ENCODE results near the gene CCDC69.

GRCh38 chr5:151138114-151138513 lies 85.8 kb downstream of the CCDC69 start:
- TF ChIP-seq CTCF (IDR thresholded peaks at IDR 0.05; ENCODE audit: low read length): no peak
- TF ChIP-seq EZH2 (IDR thresholded peaks at IDR 0.05; ENCODE audit: borderline replicate concordance, low read length): no peak

Data from OCI-LY1 (cell line).